ENCODE data around the gene MOB3A. TPM values are rescaled to one million over a fixed set of nuclear protein-coding genes. Genes with fewer than 3 reads are reported as not detected.
A peak's percentile ranks its signal among the peaks of the same experiment; 100 is the strongest.

The MOB3A gene
- total and polyA plus RNA-seq, 2 experiments from 2014 or later: 53.1 to 53.7 TPM

- Histone ChIP-seq H3K9me3 (ENCODE audit: low read depth) (no peaks in the 10 kb centered on the region), H3K9me2 (ENCODE audit: insufficient read depth) (no peaks in the 10 kb centered on the region), H3K4me1 (ENCODE audit: insufficient read depth) (peaks cover 25% of the 10 kb centered on the region), H3K36me3 (ENCODE audit: low read depth) (no peaks in the 10 kb centered on the region; the same call in 1 of the 2 replicates), H3K4me3 (0 out of 2 replicates have a peak overlapping the region, but pooled peaks have one; percentile 1), H3K9ac (peak overlapping the region; percentile 35), H3F3A (ENCODE audit: insufficient read depth) (0 out of 2 replicates have a peak, but pooled peaks cover 5% of the 10 kb centered on the region), H3K27ac (peak overlapping the region; percentile 59), H4K20me1 (ENCODE audit: insufficient read depth) (no peaks in the 10 kb centered on the region), H3K27me3 (replicated peaks; ENCODE audit: insufficient read depth) (no peaks in the 10 kb centered on the region), H3K4me2 (ENCODE audit: unreplicated experiment) (peak overlapping the region; percentile 25), H3K79me2 (ENCODE audit: insufficient read depth) (peaks cover 90% of the 10 kb centered on the region), H2AFZ (no peak overlapping the region)
- TF ChIP-seq EZH2 (IDR thresholded peaks at IDR 0.05; ENCODE audit: insufficient read depth, poor library complexity, severe bottlenecking): no peak
- no peak for TF ChIP-seq EZH2phosphoT487 (IDR thresholded peaks at IDR 0.05; ENCODE audit: insufficient read depth, low read depth)
- WGBS, 2 experiments (ENCODE audit: low coverage in 1 of 2, low lambda C conversion rate in 2 of 2, missing lambda C conversion rate in 2 of 2): 56 to 58% methylated on average over 28 of the region's 28 CpGs
- DNase-seq: peak; percentile 79
- in situ Hi-C loops (cut with MboI): loop anchor here (10.0 kb wide), 1 partner anchor 150 kb away; no protein-coding TSS in a partner anchor
These were observed 11.0 kb downstream of the MOB3A start for GRCh38 chr19:2084993-2085720.

- TF ChIP-seq EZH2phosphoT487 (IDR thresholded peaks at IDR 0.05; ENCODE audit: insufficient read depth, low read depth) (no peak), EZH2 (IDR thresholded peaks at IDR 0.05; ENCODE audit: insufficient read depth, poor library complexity, severe bottlenecking) (no peak)
- peaks cover 82% of the 10 kb centered on the region for H3K79me2 ChIP-seq (ENCODE audit: insufficient read depth)
These were observed 12.8 kb downstream of the MOB3A start for GRCh38 chr19:2083174-2083854.

GRCh38 chr19:2081873-2082810, 14.0 kb downstream of the MOB3A start:
- no peak overlapping the region for H2AFZ ChIP-seq
- TF ChIP-seq EZH2 (IDR thresholded peaks at IDR 0.05; ENCODE audit: insufficient read depth, poor library complexity, severe bottlenecking) (no peak), EZH2phosphoT487 (IDR thresholded peaks at IDR 0.05; ENCODE audit: insufficient read depth, low read depth) (no peak)
- no peaks in the 10 kb centered on the region for H3K27me3 ChIP-seq (replicated peaks; ENCODE audit: insufficient read depth)
- H3K9ac ChIP-seq: no peak overlapping the region
- H3K4me1 ChIP-seq (ENCODE audit: insufficient read depth): peaks cover 14% of the 10 kb centered on the region; the same call in 1 of the 2 replicates
- in situ Hi-C loops (cut with MboI): loop anchor here (10.0 kb wide), 1 partner anchor 147 kb away; no protein-coding TSS in a partner anchor
- H3K36me3 ChIP-seq (ENCODE audit: low read depth): no peaks in the 10 kb centered on the region; the same call in 1 of the 2 replicates
- no peak overlapping the region for H3K27ac ChIP-seq
- H3K79me2 ChIP-seq (ENCODE audit: insufficient read depth): peaks cover 70% of the 10 kb centered on the region
- 0 out of 2 replicates have a peak, but pooled peaks cover under 1% of the 10 kb centered on the region for H3F3A ChIP-seq (ENCODE audit: insufficient read depth)
- no peak for DNase-seq
- no peaks in the 10 kb centered on the region for H3K9me2 ChIP-seq (ENCODE audit: insufficient read depth)
- H3K9me3 ChIP-seq (ENCODE audit: low read depth): no peaks in the 10 kb centered on the region
- H4K20me1 ChIP-seq (ENCODE audit: insufficient read depth): no peaks in the 10 kb centered on the region
- no peak overlapping the region for H3K4me2 ChIP-seq (ENCODE audit: unreplicated experiment)
- no peak overlapping the region for H3K4me3 ChIP-seq
- 92 to 94% methylated on average over 29 to 30 of the region's 30 CpGs for WGBS, 2 experiments (ENCODE audit: low coverage in 1 of 2, low lambda C conversion rate in 2 of 2, missing lambda C conversion rate in 2 of 2)

More at GRCh38 chr19:2083174-2083854, 12.8 kb downstream of the MOB3A start:
- Histone ChIP-seq H3K27ac (no peak overlapping the region), H3F3A (ENCODE audit: insufficient read depth) (0 out of 2 replicates have a peak, but pooled peaks cover 5% of the 10 kb centered on the region), H3K27me3 (replicated peaks; ENCODE audit: insufficient read depth) (no peaks in the 10 kb centered on the region), H3K9me3 (ENCODE audit: low read depth) (no peaks in the 10 kb centered on the region), H3K36me3 (ENCODE audit: low read depth) (no peaks in the 10 kb centered on the region; the same call in 1 of the 2 replicates), H2AFZ (no peak overlapping the region), H3K9me2 (ENCODE audit: insufficient read depth) (no peaks in the 10 kb centered on the region), H3K4me1 (ENCODE audit: insufficient read depth) (peaks cover 14% of the 10 kb centered on the region; the same call in 1 of the 2 replicates), H3K9ac (no peak overlapping the region), H3K4me2 (ENCODE audit: unreplicated experiment) (no peak overlapping the region), H4K20me1 (ENCODE audit: insufficient read depth) (no peaks in the 10 kb centered on the region), H3K4me3 (no peak overlapping the region)
- WGBS, 2 experiments (ENCODE audit: low coverage in 1 of 2, low lambda C conversion rate in 2 of 2, missing lambda C conversion rate in 2 of 2): 91 to 92% methylated on average over 17 to 20 of the region's 20 CpGs
- DNase-seq: no peak
- in situ Hi-C loops (cut with MboI): loop anchor here (10.0 kb wide), 1 partner anchor 149 kb away; no protein-coding TSS in a partner anchor
